ENCODE measurements around the gene MRPL24. TPM values are rescaled to one million over a fixed set of nuclear protein-coding genes. Genes with fewer than 3 reads are reported as not detected.
A peak's percentile ranks its signal among the peaks of the same experiment; 100 is the strongest.

Gene MRPL24
- total and polyA plus RNA-seq, 2 donors from 2014 or later: 71.9 to 174 TPM

- H3K27me3 ChIP-seq (ENCODE audit: control insufficient read depth, insufficient read depth, low read length): no peaks in the 10 kb centered on the region
- peak overlapping the region in 2 of 3 donors; percentile 39 to 50 for H3K4me3 ChIP-seq (ENCODE audit: low read length in 3 of 3)
- H3K4me1 ChIP-seq (ENCODE audit: control insufficient read depth in 2 of 3, insufficient read depth in 2 of 3, low read depth in 1 of 3, low read length in 3 of 3): peaks cover 0 to 11% (median 0%) of the 10 kb centered on the region in 3 donors
- no peak overlapping the region for H3K27ac ChIP-seq (ENCODE audit: low read depth in 2 of 2, low read length in 2 of 2)
- H3K9ac ChIP-seq (ENCODE audit: low read length in 3 of 3): peak overlapping the region in 1 of 3 donors; percentile 40
- DNase-seq: peak in 4 of 5 donors; percentile 53 to 83 (median 66)
- intact Hi-C loops (cut with DNase I): no loop called here
- no peak for FAIRE-seq
- H3K36me3 ChIP-seq (ENCODE audit: control insufficient read depth in 2 of 3, insufficient read depth in 3 of 3, low read length in 3 of 3): no peaks in the 10 kb centered on the region
- no peaks in the 10 kb centered on the region for H3K9me3 ChIP-seq (ENCODE audit: control insufficient read depth in 2 of 3, insufficient read depth in 1 of 3, low read length in 3 of 3)
- TF ChIP-seq CTCF (IDR thresholded peaks at IDR 0.05; ENCODE audit: borderline replicate concordance, extremely low read depth, insufficient read depth): no peak
Observed at GRCh38 chr1:156704930-156705320, 36.0 kb downstream of the MRPL24 start.

DNA sequence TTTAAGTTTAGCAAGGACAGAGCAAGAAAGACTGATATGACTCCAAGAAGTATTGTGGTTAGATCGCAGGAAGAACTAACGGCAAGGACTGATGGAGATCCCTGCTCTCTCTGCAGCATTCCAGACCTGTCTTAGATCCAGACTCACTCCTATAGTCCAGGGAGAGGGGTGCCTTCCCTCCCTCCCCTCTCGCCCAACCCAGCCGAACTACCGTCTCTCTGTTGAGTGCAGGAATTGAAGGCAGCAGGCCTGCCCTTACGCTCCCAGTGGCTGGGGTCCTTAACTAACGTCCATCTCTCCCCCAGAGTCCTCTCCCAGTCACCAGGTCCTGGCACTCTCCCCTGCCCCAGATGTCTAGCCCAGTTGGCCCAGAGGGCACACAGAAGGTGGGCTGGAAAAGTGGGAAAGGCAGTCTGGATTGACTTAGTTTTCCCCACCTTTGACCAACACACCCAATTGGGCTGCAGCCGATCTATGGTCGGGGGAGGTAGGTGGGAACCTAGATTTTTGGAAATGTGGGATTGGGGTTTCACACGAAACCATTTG is 36.6 kb downstream of the MRPL24 start:
- Histone ChIP-seq H3K36me3 (ENCODE audit: control insufficient read depth in 2 of 3, insufficient read depth in 3 of 3, low read length in 3 of 3) (no peaks in the 10 kb centered on the region), H3K4me3 (ENCODE audit: low read length in 3 of 3) (peak overlapping the region in 2 of 3 donors; percentile 35 to 50), H3K4me1 (ENCODE audit: control insufficient read depth in 2 of 3, insufficient read depth in 2 of 3, low read depth in 1 of 3, low read length in 3 of 3) (peaks cover 0 to 11% (median 0%) of the 10 kb centered on the region in 3 donors), H3K27me3 (ENCODE audit: control insufficient read depth, insufficient read depth, low read length) (no peaks in the 10 kb centered on the region), H3K27ac (ENCODE audit: low read depth in 2 of 2, low read length in 2 of 2) (no peak overlapping the region), H3K9ac (ENCODE audit: low read length in 3 of 3) (no peak overlapping the region), H3K9me3 (ENCODE audit: control insufficient read depth in 2 of 3, insufficient read depth in 1 of 3, low read length in 3 of 3) (no peaks in the 10 kb centered on the region)
- no peak for TF ChIP-seq CTCF (IDR thresholded peaks at IDR 0.05; ENCODE audit: borderline replicate concordance, extremely low read depth, insufficient read depth)
- intact Hi-C loops (cut with DNase I): no loop called here
- DNase-seq (peak in 1 of 5 donors; percentile 60), FAIRE-seq (no peak)

DNA sequence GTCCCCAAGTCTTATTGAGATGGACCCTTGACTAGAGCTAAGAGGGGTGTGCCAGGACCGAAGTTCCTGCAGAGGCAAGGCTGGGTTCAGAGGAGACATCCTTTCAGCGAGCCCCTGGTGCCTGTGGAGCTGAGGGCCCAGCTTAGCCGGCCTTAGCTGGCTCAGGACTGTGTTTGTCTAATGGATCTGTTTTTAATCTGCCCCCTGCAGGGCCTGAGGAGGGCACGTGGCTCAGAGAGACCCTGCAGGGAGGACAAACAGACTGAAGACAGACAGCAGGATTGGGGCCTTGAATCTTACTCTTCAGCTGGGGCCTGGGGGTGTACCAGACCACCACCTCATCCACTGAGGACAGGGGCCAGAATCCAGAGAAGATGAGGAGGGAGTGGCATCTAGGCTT is 37.1 kb downstream of the MRPL24 start:
- Histone ChIP-seq H3K4me1 (ENCODE audit: control insufficient read depth in 2 of 3, insufficient read depth in 2 of 3, low read depth in 1 of 3, low read length in 3 of 3) (peaks cover 0 to 11% (median 0%) of the 10 kb centered on the region in 3 donors), H3K4me3 (ENCODE audit: low read length in 3 of 3) (peak overlapping the region in 1 of 3 donors; percentile 35), H3K27ac (ENCODE audit: low read depth in 2 of 2, low read length in 2 of 2) (no peak overlapping the region), H3K9me3 (ENCODE audit: control insufficient read depth in 2 of 3, insufficient read depth in 1 of 3, low read length in 3 of 3) (no peaks in the 10 kb centered on the region), H3K9ac (ENCODE audit: low read length in 3 of 3) (no peak overlapping the region), H3K36me3 (ENCODE audit: control insufficient read depth in 2 of 3, insufficient read depth in 3 of 3, low read length in 3 of 3) (no peaks in the 10 kb centered on the region), H3K27me3 (ENCODE audit: control insufficient read depth, insufficient read depth, low read length) (no peaks in the 10 kb centered on the region)
- intact Hi-C loops (cut with DNase I): no loop called here
- no peak for TF ChIP-seq CTCF (IDR thresholded peaks at IDR 0.05; ENCODE audit: borderline replicate concordance, extremely low read depth, insufficient read depth)
- DNase-seq: no peak
- no peak for FAIRE-seq

DNA sequence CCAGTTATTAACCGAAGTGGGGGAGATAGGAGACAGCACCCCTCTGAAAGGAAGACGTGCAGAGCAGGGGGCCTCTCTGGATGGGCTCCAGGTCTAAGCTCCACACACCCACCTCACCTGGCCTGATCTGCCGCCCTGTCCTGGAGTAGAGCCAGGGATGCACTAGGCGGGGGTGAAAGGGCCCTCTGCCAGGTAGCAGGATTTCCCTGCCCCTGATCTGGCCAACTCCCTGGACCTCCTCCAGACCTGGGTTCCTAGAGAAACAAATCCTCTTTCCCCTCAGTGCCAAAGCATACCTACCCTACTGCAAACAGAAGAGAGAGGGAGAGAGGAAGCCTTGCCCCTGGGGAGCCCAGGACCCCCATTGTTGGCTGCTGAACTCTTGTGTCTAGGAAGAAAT is 37.6 kb downstream of the MRPL24 start:
- H3K9ac ChIP-seq (ENCODE audit: low read length in 3 of 3): no peak overlapping the region

More for the DNA sequence above, 37.6 kb downstream of the MRPL24 start:
- Histone ChIP-seq H3K9me3 (ENCODE audit: control insufficient read depth in 2 of 3, insufficient read depth in 1 of 3, low read length in 3 of 3) (no peaks in the 10 kb centered on the region), H3K27ac (ENCODE audit: low read depth in 2 of 2, low read length in 2 of 2) (no peak overlapping the region), H3K27me3 (ENCODE audit: control insufficient read depth, insufficient read depth, low read length) (no peaks in the 10 kb centered on the region), H3K4me1 (ENCODE audit: control insufficient read depth in 2 of 3, insufficient read depth in 2 of 3, low read depth in 1 of 3, low read length in 3 of 3) (peaks cover 0 to 11% (median 0%) of the 10 kb centered on the region in 3 donors), H3K36me3 (ENCODE audit: control insufficient read depth in 2 of 3, insufficient read depth in 3 of 3, low read length in 3 of 3) (no peaks in the 10 kb centered on the region), H3K4me3 (ENCODE audit: low read length in 3 of 3) (no peak overlapping the region)
- FAIRE-seq (no peak), DNase-seq (peak in 1 of 5 donors; percentile 45)
- intact Hi-C loops (cut with DNase I): no loop called here
- no peak for TF ChIP-seq CTCF (IDR thresholded peaks at IDR 0.05; ENCODE audit: borderline replicate concordance, extremely low read depth, insufficient read depth)

All from kidney (tissue), 14 donors.